HG03457 (cell line): ENCODE results near the gene CAPS2.
"Not testable (repeated sequence)": the region's sequence is repeated elsewhere in the genome, so short reads cannot be mapped to it uniquely, and the experiment has no call there.

Experiments used
- ATAC-seq: cut with Tn5 transposase; IDR thresholded peaks from one replicate; pipeline ENCODE4 v1.9.1; 2021; ENCODE audit warnings: moderate number of reproducible peaks; ENCODE audit not compliant: unreplicated experiment

The CAPS2 gene

GRCh38 chr12:75329918-75330826 is at the start of gene CAPS2:
Gene CAPS2 (minus strand): TSS chr12:75330324. CDS start chr12:75326498, 3,826 bp downstream.
- peak; percentile 77 for ATAC-seq

GRCh38 chr12:75378354-75378753 is 48.2 kb upstream of the CAPS2 start:
- ATAC-seq = no peak

- ATAC-seq = no peak
Observed at GRCh38 chr12:75374971-75375370, 44.8 kb upstream of the CAPS2 start.

GRCh38 chr12:75366629-75367028 is 36.5 kb upstream of the CAPS2 start:
- ATAC-seq = no peak

GRCh38 chr12:75364919-75365318 is 34.8 kb upstream of the CAPS2 start:
- ATAC-seq = no peak

- ATAC-seq = no peak
Observed at GRCh38 chr12:75361408-75361807, 31.3 kb upstream of the CAPS2 start.

- ATAC-seq = peak; percentile 51
Observed at GRCh38 chr12:75360920-75361319, 30.8 kb upstream of the CAPS2 start.

- ATAC-seq = no peak
Observed at GRCh38 chr12:75354011-75354410, 23.9 kb upstream of the CAPS2 start.

- no peak for ATAC-seq
Observed at GRCh38 chr12:75350413-75350812, 20.3 kb upstream of the CAPS2 start.

GRCh38 chr12:75349946-75350345 is 19.8 kb upstream of the CAPS2 start:
- no peak for ATAC-seq

GRCh38 chr12:75346215-75346614 is 16.1 kb upstream of the CAPS2 start:
- not testable (repeated sequence) for ATAC-seq

- ATAC-seq = no peak
Observed at GRCh38 chr12:75345531-75345930, 15.4 kb upstream of the CAPS2 start.

GRCh38 chr12:75341873-75342272 is 11.7 kb upstream of the CAPS2 start:
- ATAC-seq = no peak

GRCh38 chr12:75337905-75338304 is 7.8 kb upstream of the CAPS2 start:
- peak; percentile 45 for ATAC-seq

- peak; percentile 55 for ATAC-seq
Observed at GRCh38 chr12:75334384-75335030, 4.4 kb upstream of the CAPS2 start, which contains the start of gene GLIPR1L1. Gene GLIPR1L1 (plus strand): TSS chr12:75334670. CDS start chr12:75334729, 59 bp downstream.

GRCh38 chr12:75327642-75328041 is 2.5 kb downstream of the CAPS2 start:
- ATAC-seq = no peak

- ATAC-seq = no peak
Observed at GRCh38 chr12:75323663-75324062, 6.5 kb downstream of the CAPS2 start.

- ATAC-seq = no peak
Observed at GRCh38 chr12:75322464-75322863, 7.7 kb downstream of the CAPS2 start.

GRCh38 chr12:75317784-75318183 is 12.3 kb downstream of the CAPS2 start:
- no peak for ATAC-seq

- no peak for ATAC-seq
Observed at GRCh38 chr12:75315518-75315917, 14.6 kb downstream of the CAPS2 start.

- ATAC-seq = no peak
Observed at GRCh38 chr12:75311369-75311768, 18.8 kb downstream of the CAPS2 start.

- no peak for ATAC-seq
Observed at GRCh38 chr12:75308279-75308678, 21.8 kb downstream of the CAPS2 start.
